Measurements from ENCODE around the gene TMED1.

- TF ChIP-seq CTCF (IDR thresholded peaks at IDR 0.05) (no peak), POLR2A (IDR thresholded peaks at IDR 0.05) (no peak)
Observed at GRCh38 chr19:10819124-10820060, 16.6 kb downstream of the TMED1 start.

All from heart left ventricle (tissue), 13 donors.